Iris pigment epithelial cell (primary cell): ENCODE data around the gene CAMSAP2.

ENCODE experiments used
- DNase-seq: peaks from one replicate; pipeline ENCODE4 v3.0.0-alpha.2; 2011; ENCODE audit warnings: low read depth

The CAMSAP2 gene

GRCh38 chr1:200849430-200849829 is 110.7 kb downstream of the CAMSAP2 start:
- DNase-seq = no peak

GRCh38 chr1:200850554-200850953 is 111.9 kb downstream of the CAMSAP2 start:
- peak; percentile 37 for DNase-seq

GRCh38 chr1:200856716-200857357 is 118.1 kb downstream of the CAMSAP2 start:
- DNase-seq = peak; percentile 82

- DNase-seq = no peak
Observed at GRCh38 chr1:200857804-200858203, 119.1 kb downstream of the CAMSAP2 start.

GRCh38 chr1:200861937-200862647 is 123.4 kb downstream of the CAMSAP2 start:
- no peak for DNase-seq

- DNase-seq = no peak
Observed at GRCh38 chr1:200862713-200863415, 124.2 kb downstream of the CAMSAP2 start.

GRCh38 chr1:200866116-200866515 is 127.4 kb downstream of the CAMSAP2 start:
- DNase-seq = no peak

GRCh38 chr1:200866521-200866920 is 127.8 kb downstream of the CAMSAP2 start:
- peak; percentile 38 for DNase-seq

- DNase-seq = peak; percentile 69
Observed at GRCh38 chr1:200867018-200867811, 128.5 kb downstream of the CAMSAP2 start.

- no peak for DNase-seq
Observed at GRCh38 chr1:200869376-200869752, 130.7 kb downstream of the CAMSAP2 start.

- DNase-seq = no peak
Observed at GRCh38 chr1:200869753-200870391, 131.2 kb downstream of the CAMSAP2 start.

GRCh38 chr1:200872446-200873115 is 133.9 kb downstream of the CAMSAP2 start, which contains the start of gene GPR25:
GPR25 (plus strand) TSS chr1:200872981; CDS start chr1:200873038, 57 bp downstream.
- DNase-seq = no peak

GRCh38 chr1:200873116-200873670 is 134.5 kb downstream of the CAMSAP2 start:
- DNase-seq = no peak

- DNase-seq = no peak
Observed at GRCh38 chr1:200873671-200874397, 135.1 kb downstream of the CAMSAP2 start.

GRCh38 chr1:200874694-200875093 is 136.0 kb downstream of the CAMSAP2 start:
- no peak for DNase-seq

- DNase-seq = no peak
Observed at GRCh38 chr1:200875416-200875815, 136.7 kb downstream of the CAMSAP2 start.

GRCh38 chr1:200877010-200877409 is 138.3 kb downstream of the CAMSAP2 start:
- no peak for DNase-seq

- DNase-seq = no peak
Observed at GRCh38 chr1:200877839-200878551, 139.3 kb downstream of the CAMSAP2 start.

GRCh38 chr1:200880212-200880611 is 141.5 kb downstream of the CAMSAP2 start:
- no peak for DNase-seq
